Measurements from ENCODE around the gene TBRG1. TPM values are rescaled to one million over a fixed set of nuclear protein-coding genes. Genes with fewer than 3 reads are reported as not detected.

TBRG1 gene
- total RNA-seq, 1 donor from 2014 or later: 29.4 TPM

DNA sequence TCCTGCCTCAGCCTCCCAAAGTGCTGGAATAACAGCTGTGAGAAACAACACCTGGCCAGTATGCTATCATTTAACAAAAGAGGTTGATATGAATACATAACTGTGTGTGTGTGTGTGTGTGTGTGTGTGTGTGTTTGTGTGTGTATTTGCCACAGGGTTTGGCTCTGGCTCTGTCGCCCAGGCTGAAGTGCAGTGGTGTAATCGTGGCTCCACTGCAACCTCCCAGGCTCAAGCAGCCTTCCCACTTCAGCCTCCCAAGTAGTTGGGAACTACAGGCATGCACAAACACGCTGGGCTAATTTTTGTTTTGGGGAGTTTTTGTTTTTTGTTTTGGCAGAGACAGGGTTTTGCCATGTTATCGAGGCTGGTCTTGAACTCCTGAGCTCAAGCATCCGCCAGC lies 55.8 kb downstream of the TBRG1 start:
- H3K4me3 Mint-ChIP-seq: no peak overlapping the region
- DNase-seq (ENCODE audit: extremely low spot score, unreplicated experiment): no peak
- peaks cover 13% of the 10 kb centered on the region for H3K9me3 Mint-ChIP-seq
- no peak overlapping the region for H3K27ac Mint-ChIP-seq
- peaks cover 13% of the 10 kb centered on the region for H3K4me1 Mint-ChIP-seq (ENCODE audit: unreplicated experiment)
- H3K36me3 Mint-ChIP-seq: peaks cover 13% of the 10 kb centered on the region
- no peak for TF ChIP-seq CTCF (conservative IDR thresholded peaks at IDR 0.05)
- H3K27me3 Mint-ChIP-seq: no peaks in the 10 kb centered on the region

DNA sequence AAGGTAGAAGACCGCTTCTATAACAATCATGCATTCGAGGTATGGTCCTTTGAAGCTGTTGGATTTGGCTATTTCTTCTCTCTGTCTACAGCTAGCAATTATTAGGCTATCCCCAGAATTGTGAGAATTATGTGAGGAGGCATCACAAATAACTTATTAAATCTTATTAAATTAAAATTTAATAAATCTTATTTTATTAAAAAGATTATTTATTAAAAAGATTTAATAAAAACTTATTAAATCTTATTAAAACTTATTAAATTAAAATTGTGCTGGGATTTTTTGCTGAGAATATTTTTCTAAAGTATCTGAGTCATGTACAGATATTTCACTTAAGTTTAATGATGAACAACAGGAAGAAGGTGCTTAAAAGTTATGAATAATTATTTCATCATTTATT lies 58.8 kb downstream of the TBRG1 start:
- Mint-ChIP-seq H3K4me3 (no peak overlapping the region), H3K36me3 (peaks cover 18% of the 10 kb centered on the region)
- TF ChIP-seq CTCF (conservative IDR thresholded peaks at IDR 0.05): no peak

DNA sequence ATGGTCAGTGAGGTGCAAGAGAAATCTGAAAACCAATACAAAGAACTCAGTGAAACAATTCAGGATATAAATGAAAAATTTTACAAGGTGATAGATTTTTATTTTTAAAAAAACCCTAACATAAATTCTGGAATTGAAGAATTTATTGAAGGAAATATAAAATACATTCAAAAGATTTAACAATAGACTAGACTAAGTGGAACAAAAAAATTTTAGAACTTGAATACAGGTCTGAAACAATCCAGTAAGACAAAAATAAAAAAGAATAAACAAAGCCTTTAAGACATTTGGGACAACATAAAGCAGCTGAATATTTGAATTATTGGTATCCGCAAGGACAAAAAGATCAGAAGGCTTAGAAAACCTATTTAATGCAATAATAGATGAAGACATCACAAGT lies 59.8 kb downstream of the TBRG1 start:
- peaks cover 25% of the 10 kb centered on the region for H3K9me3 Mint-ChIP-seq
- no peaks in the 10 kb centered on the region for H3K4me1 Mint-ChIP-seq (ENCODE audit: unreplicated experiment)
- no peak overlapping the region for H3K4me3 Mint-ChIP-seq
- no peak for TF ChIP-seq CTCF (conservative IDR thresholded peaks at IDR 0.05)
- H3K27me3 Mint-ChIP-seq: no peaks in the 10 kb centered on the region
- no peak overlapping the region for H3K27ac Mint-ChIP-seq
- DNase-seq (ENCODE audit: extremely low spot score, unreplicated experiment): no peak
- peaks cover 22% of the 10 kb centered on the region for H3K36me3 Mint-ChIP-seq

More for the DNA sequence above, 58.8 kb downstream of the TBRG1 start:
- Mint-ChIP-seq H3K4me1 (ENCODE audit: unreplicated experiment) (peaks cover 2% of the 10 kb centered on the region), H3K27me3 (no peaks in the 10 kb centered on the region), H3K27ac (no peak overlapping the region), H3K9me3 (peaks cover 15% of the 10 kb centered on the region)
- DNase-seq (ENCODE audit: extremely low spot score, unreplicated experiment): no peak

Other genes starting within 250 kb of the TBRG1 start
- gene OR8B2, start 238.4 kb upstream of the TBRG1 start, total RNA-seq (ENCODE audit: low replicate concordance): not detected in 2 replicates
- not detected in 2 replicates for gene OR8B3, start 223.8 kb upstream of the TBRG1 start, total RNA-seq (ENCODE audit: low replicate concordance)
- not detected in 2 replicates for gene OR8B4, start 198.0 kb upstream of the TBRG1 start, total RNA-seq (ENCODE audit: low replicate concordance)
- gene OR8B8, start 177.2 kb upstream of the TBRG1 start, total RNA-seq (ENCODE audit: low replicate concordance): 0.14 TPM in 1 of 2 replicates, not detected in the other
- not detected in 2 replicates for gene OR8B12, start 79.2 kb upstream of the TBRG1 start, total RNA-seq (ENCODE audit: low replicate concordance)
- gene OR8A1, start 52.9 kb upstream of the TBRG1 start, total RNA-seq (ENCODE audit: low replicate concordance): 0.10 TPM in 1 of 2 replicates, not detected in the other
- 0.17 TPM in 1 of 2 replicates, not detected in the other for gene PANX3, start 11.4 kb upstream of the TBRG1 start, total RNA-seq (ENCODE audit: low replicate concordance)
- gene SIAE, start 50.9 kb downstream of the TBRG1 start, total RNA-seq (ENCODE audit: low replicate concordance): 28.8 and 33.9 TPM in 2 replicates
- gene SPA17, start 51.0 kb downstream of the TBRG1 start, total RNA-seq (ENCODE audit: low replicate concordance): 7.2 and 13.4 TPM in 2 replicates
- 3.6 and 17.3 TPM in 2 replicates for gene NRGN, start 117.1 kb downstream of the TBRG1 start, total RNA-seq (ENCODE audit: low replicate concordance)
- 8.7 and 14.8 TPM in 2 replicates for gene VSIG2, start 129.4 kb downstream of the TBRG1 start, total RNA-seq (ENCODE audit: low replicate concordance)
- 3.6 and 3.7 TPM in 2 replicates for gene ESAM, start 139.4 kb downstream of the TBRG1 start, total RNA-seq (ENCODE audit: low replicate concordance)
- gene MSANTD2, start 177.5 kb downstream of the TBRG1 start, total RNA-seq (ENCODE audit: low replicate concordance): 13.2 and 27.4 TPM in 2 replicates
- 5.5 and 27.4 TPM in 2 replicates for gene ROBO3, start 242.6 kb downstream of the TBRG1 start, total RNA-seq (ENCODE audit: low replicate concordance)